Mesodermal cell (in vitro differentiated cells): ENCODE measurements around the gene CYB5R3.
"Not testable (repeated sequence)": the region's sequence is repeated elsewhere in the genome, so short reads cannot be mapped to it uniquely, and the experiment has no call there.

Experiments
- H3K27ac ChIP-seq: 2 replicates; pipeline ENCODE4 v1.7.0; 2013; ENCODE audit warnings: mild to moderate bottlenecking, low read depth, low read length, moderate library complexity; ENCODE audit not compliant: severe bottlenecking
- H3K36me3 ChIP-seq: 2 replicates; pipeline ENCODE4 v1.7.1; 2013; ENCODE audit warnings: mild to moderate bottlenecking, low read length, moderate library complexity; ENCODE audit not compliant: control insufficient read depth, insufficient read depth
- H3K4me1 ChIP-seq: one replicate; pipeline ENCODE4 v1.7.1; 2013; ENCODE audit warnings: mild to moderate bottlenecking, low read length; ENCODE audit not compliant: insufficient read depth, control insufficient read depth, poor library complexity, severe bottlenecking
- H3K4me3 ChIP-seq: 2 replicates; pipeline ENCODE4 v1.7.0; 2013; ENCODE audit warnings: low read length, control low read depth, mild to moderate bottlenecking; ENCODE audit not compliant: insufficient read depth, poor library complexity, severe bottlenecking; ENCODE audit errors: extremely low read depth
- H3K9me3 ChIP-seq: 2 replicates; pipeline ENCODE4 v1.7.1; 2013; ENCODE audit warnings: mild to moderate bottlenecking, low read length, moderate library complexity; ENCODE audit not compliant: control insufficient read depth
- WGBS, 2 experiments: methylation state at CpG; one replicate each; pipeline ENCODE4 v1.1.5; 2013; ENCODE audit warnings: missing lambda C conversion rate in 2 of 2; ENCODE audit not compliant: insufficient coverage in 2 of 2; 5-methylcytosine and 5-hydroxymethylcytosine counted together

CYB5R3 gene

DNA sequence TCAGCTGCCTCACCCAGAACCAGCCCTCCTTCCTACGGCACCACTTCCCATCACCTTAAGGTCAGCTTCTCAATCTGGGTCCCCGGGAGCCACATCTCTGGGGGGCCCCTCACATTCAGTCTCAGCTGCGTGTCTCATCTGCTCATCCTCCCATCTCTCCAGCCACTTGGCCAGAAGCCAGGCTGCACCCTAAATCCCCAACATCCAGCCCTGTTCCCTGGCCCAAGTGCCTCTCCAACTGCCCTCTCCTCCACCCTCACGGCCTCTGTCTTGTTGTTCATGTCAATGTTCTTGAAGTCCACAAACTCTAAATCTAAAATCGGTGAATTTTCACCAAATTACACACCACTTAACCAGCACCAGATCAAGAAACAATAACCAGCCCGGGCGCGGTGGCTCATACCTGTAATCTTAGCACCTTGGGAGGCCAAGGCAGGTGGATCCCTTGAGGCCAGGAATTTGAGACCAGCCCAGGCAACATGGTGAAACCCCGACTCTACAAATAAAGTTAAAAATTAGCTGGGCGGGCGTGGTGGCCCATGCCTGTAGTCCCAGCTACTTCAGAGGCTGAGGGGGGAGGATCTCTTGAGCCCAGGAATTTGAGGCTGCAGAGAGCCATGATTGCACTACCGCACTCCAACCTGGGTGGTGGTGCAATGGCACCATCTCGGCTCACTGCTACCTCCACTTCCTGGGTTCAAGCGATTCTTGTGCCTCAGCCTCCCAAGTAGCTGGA is 37.7 kb upstream of the CYB5R3 start:
- Histone ChIP-seq H3K4me3 (no peak overlapping the region), H3K4me1 (peaks cover 4% of the 10 kb centered on the region), H3K9me3 (no peaks in the 10 kb centered on the region), H3K36me3 (no peaks in the 10 kb centered on the region), H3K27ac (no peak overlapping the region)
- 91% methylated on average over 13 of the region's 14 CpGs for WGBS, 2 experiments

DNA sequence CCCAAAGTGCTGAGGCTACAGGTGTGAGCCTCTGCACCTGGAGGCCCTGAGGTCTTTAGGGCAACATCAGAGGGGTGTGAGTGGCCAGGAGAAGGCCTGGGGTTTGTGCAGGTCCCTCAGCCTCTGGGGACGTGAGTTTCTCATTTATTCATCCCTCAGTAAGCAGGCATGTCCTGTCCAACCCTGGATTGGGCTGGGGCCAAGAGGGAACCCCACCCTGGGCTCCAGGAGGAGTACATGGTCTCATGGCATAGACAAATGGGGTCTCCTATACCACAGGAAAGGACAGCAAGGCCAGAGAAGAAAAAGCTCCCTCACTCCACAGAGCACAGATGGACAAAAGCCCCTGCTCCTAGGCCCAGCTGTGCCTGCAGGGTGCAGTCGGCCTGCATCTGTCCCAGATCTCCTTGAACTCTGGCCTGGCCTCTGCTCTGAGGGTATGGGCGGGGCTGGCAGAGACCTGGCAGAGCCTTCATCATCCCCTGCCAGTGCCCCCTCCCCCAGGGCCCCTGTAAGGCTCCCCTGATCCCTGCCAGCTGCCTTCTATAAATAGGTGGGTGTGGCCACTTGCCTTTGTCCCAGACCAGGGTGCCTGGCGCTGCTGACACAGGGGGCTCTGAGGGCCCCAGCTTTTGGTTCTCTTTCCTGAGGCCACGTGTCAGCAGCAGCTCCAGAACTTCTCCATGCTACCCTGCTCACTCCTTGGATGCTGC is 36.9 kb upstream of the CYB5R3 start:
- Histone ChIP-seq H3K27ac (no peak overlapping the region), H3K36me3 (no peaks in the 10 kb centered on the region), H3K4me3 (no peak overlapping the region), H3K9me3 (no peaks in the 10 kb centered on the region), H3K4me1 (peaks cover 5% of the 10 kb centered on the region)
- WGBS, 2 experiments = 70 to 87% methylated on average over 4 of the region's 5 CpGs

DNA sequence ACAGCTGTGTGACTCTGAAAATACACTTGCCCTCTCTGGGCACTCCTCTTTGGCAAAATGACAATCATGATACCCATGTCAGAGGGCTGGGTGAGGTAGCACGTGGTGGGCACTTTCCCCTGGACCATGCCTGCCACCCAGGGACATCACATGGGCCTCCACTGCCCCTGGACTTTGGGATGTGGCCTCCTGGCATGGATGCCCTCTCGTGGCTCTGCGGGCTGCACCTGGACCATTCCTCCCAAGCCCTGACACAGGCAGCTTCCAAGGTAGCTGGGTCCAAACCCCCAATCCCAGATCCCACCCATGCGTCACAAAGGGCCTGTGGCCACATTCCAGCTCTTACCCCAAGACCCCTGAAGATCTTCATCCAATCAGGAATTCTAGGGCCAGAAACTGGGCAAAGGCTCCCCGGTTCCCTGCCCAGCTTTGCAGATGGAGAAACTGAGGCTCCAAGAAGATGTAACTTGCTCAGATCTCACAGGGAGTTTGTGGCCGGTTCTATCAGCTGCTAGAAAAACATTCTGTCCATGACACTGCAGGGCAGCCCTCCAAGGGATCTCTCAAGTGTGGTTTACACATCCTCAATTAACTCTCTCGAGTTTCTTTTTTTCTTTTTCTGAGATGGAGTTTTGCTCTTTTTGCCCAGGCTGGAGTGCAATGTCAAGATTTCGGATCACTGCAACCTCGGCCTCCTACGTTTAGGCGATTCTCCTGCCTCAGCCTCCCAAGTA is 35.4 kb upstream of the CYB5R3 start:
- 82 to 83% methylated on average over 6 to 11 of the region's 11 CpGs for WGBS, 2 experiments
- Histone ChIP-seq H3K4me3 (no peak overlapping the region), H3K36me3 (no peaks in the 10 kb centered on the region), H3K4me1 (peaks cover 15% of the 10 kb centered on the region), H3K27ac (no peak overlapping the region), H3K9me3 (no peaks in the 10 kb centered on the region)

DNA sequence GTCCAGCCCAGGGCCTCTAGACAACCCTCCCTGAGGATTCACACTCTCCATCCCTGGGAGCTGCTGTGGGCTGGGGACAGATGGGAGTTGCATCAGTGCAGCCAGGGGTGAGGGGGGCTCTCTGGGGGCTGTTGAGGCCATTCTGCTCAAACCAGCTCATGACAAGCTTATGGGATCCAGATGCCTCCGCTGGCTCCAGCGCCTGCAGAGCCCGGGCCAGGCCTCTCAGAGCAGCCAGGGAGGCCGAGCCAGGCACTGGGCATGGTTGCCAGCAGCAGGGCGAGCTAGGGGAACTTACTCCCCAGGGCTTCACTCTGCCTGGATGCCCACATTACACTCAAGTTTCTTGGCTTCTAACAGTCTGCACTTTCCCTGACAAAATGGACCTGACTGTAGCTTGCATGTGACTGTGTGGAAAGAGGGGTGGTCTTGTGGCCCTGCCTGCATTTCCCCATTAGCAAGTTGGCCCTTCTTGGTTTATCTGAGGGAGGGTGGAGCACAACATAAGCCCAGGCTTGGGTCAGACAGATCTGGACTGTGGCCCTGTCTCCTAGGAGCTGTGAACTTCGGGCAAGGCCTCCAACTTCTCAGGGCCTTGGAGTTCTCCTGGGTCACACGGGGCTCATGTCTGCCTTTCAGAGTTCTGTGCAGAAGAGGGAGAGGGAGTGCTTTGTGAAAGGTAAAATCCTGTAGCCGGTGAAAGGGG is 34.5 kb upstream of the CYB5R3 start:
- peaks cover 13% of the 10 kb centered on the region for H3K4me1 ChIP-seq

DNA sequence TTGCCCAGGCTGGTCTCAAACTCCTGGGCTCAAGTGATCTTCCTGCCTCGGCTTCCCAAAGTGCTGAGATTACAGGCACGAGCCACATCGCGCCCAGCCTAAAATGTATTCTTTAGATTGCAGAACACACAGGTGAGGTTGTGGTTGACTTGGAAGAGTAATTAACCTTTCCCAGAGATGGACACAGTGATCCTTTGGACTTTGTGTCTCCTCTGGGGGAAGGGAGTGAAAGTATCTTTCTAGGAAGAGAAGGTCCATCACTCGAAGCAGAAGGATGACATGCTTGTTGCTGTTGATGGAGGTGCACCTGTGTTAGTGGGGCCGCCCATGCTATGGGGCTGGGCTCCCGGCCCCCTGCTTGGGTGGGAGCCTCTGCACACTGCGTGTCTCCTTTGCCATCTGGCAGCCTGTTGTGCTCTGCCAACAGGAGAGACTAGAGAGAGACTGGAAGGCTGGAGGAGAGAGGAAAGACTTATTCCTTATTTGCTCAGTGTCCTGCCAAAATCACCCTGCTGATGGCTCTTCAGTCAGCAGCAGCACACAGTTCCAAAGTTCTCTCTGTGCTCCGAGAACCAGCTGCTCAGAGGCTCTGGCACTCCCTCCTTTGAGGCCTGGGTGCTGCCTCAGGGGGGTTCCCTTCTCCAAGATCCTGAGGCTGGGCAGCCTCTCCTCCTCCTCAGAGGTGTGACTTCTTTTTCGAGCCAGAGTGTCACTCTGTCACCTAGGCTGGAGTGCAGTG is 33.1 kb upstream of the CYB5R3 start:
- no peaks in the 10 kb centered on the region for H3K36me3 ChIP-seq
- 79 to 89% methylated on average over 6 to 10 of the region's 10 CpGs for WGBS, 2 experiments
- H3K9me3 ChIP-seq = peaks cover 9% of the 10 kb centered on the region
- peaks cover 11% of the 10 kb centered on the region for H3K4me1 ChIP-seq
- H3K27ac ChIP-seq = no peak overlapping the region
- H3K4me3 ChIP-seq = no peak overlapping the region

More for the DNA sequence above, 34.5 kb upstream of the CYB5R3 start:
- Histone ChIP-seq H3K9me3 (peaks cover 5% of the 10 kb centered on the region), H3K36me3 (no peaks in the 10 kb centered on the region), H3K27ac (no peak overlapping the region), H3K4me3 (no peak overlapping the region)
- 92 to 95% methylated on average over 6 to 7 of the region's 8 CpGs for WGBS, 2 experiments

DNA sequence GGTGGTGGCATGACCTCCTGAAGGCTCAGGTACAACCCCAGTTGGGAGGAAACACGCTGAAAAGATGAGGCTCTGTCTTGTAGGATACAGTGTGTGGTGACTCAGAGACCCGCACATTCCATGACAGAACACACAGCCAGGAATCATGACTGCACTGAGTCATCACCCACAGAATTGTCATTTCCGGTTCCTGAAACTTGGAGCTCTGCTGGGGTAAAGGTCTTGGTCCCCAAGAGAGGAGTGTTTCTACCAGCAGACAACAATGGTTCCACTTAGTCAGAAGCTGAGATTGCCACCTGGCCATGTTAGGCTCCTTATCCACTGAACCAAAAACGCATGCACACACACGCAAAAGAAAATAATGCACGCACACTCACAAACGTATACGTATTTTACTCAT is 31.5 kb upstream of the CYB5R3 start:
- no peak overlapping the region for H3K4me3 ChIP-seq
- no peaks in the 10 kb centered on the region for H3K36me3 ChIP-seq
- H3K9me3 ChIP-seq = peaks cover 9% of the 10 kb centered on the region
- H3K27ac ChIP-seq = peak overlapping the region; percentile 45
- 78 to 88% methylated on average over 5 to 8 of the region's 8 CpGs for WGBS, 2 experiments
- peaks cover 17% of the 10 kb centered on the region for H3K4me1 ChIP-seq

DNA sequence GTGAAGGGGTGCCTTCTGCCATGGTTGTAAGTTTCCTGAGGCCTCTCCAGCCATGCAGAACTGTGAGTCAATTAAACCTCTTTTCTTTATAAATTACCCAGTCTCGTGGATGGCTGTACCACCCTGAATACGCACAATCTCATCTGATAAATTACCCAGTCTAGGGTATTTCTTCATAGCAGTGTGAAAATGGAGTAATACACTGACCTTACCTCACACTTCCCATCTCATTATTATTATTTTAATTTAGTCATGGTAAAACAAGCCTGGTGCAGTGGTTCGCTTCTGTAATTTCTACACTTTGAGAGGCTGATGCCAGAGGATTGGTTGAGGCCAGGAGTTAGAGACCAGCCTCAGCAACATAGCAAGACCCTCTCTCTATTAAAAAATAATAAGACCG is 30.5 kb upstream of the CYB5R3 start:
- H3K27ac ChIP-seq = no peak overlapping the region
- no peak overlapping the region for H3K4me3 ChIP-seq
- H3K4me1 ChIP-seq = peaks cover 17% of the 10 kb centered on the region
- no peaks in the 10 kb centered on the region for H3K36me3 ChIP-seq
- H3K9me3 ChIP-seq = peaks cover 9% of the 10 kb centered on the region
- WGBS, 2 experiments = 100% methylated on average over 1 to 2 of the region's 4 CpGs

DNA sequence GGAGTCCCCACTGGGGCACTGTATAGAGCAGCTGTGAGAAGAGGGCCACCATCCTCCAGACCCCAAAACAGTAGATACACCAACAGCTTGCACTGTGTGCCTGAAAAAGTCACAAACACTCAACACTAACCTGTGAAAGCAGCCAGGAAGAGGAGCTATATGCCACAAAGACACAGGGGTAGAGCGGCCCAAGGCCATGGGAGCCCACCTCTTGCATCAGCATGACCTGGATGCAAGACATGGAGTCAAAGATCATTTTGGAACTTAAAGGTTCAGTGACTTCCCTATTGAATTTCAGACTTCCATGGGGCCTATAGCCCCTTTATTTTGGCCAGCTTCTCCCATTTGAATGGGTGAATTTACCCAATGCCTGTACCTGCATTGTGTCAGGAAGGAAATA is 29.7 kb upstream of the CYB5R3 start:
- Histone ChIP-seq H3K9me3 (peaks cover 9% of the 10 kb centered on the region), H3K4me1 (peaks cover 17% of the 10 kb centered on the region), H3K4me3 (no peak overlapping the region), H3K27ac (no peak overlapping the region), H3K36me3 (no peaks in the 10 kb centered on the region)
- 93 to 94% methylated on average over 1 of the region's 1 CpG for WGBS, 2 experiments

DNA sequence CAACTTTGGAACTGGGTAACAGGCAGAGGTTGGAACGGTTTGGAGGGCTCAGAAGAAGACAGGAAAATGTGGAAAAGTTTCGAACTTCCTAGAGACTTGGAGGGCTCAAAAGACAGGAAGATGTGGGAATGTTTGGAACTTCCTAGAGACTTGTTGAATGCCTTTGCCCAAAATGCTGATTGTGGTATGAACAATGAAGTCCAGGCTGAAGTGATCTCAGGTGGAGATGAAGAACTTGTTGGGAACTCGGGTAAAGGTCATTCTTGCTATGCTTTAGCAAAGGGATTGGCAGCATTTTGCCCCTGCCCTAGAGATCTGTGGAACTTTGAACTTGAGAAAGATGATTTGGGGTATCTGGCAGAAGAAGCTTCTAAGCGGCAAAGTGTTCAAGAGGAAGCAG is 28.7 kb upstream of the CYB5R3 start:
- peaks cover 17% of the 10 kb centered on the region for H3K4me1 ChIP-seq
- H3K9me3 ChIP-seq, H3K27ac ChIP-seq, H3K36me3 ChIP-seq, H3K4me3 ChIP-seq: not testable (repeated sequence)
- WGBS, 2 experiments = 87 to 93% methylated on average over 3 to 4 of the region's 4 CpGs

DNA sequence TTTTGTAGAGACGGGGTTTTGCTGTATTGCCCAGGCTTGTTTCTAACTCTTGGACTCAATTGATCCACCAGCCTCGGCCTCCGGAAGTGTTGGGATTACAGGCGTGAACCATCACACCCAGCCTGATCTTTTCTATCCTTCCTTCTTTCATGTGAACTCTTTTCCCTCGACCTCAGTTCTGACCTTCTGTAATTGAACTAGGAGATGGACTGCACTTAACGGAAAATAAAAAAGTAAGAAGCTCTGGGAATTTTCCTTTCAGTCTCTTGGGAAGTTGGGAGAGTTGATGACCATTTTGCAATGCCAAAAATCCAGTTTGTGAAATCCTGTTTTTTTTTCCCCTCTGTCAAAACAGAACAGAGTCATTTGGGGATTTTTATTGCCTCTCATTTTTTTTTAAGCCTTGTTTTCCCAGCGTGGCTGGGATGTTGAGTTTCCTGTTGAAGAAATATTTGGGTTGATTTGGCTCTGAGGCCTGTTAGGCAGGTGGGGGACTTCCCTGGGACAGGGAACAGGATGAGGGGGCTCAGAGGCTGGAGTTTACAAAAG is 26.9 kb upstream of the CYB5R3 start:
- Histone ChIP-seq H3K4me3 (no peak overlapping the region), H3K9me3 (peaks cover 9% of the 10 kb centered on the region), H3K36me3 (no peaks in the 10 kb centered on the region), H3K4me1 (peaks cover 16% of the 10 kb centered on the region), H3K27ac (no peak overlapping the region)
- 93 to 100% methylated on average over 1 to 4 of the region's 7 CpGs for WGBS, 2 experiments
